GM19025 (cell line): Measurements from ENCODE around the gene POLA1.
A peak's percentile ranks its signal among the peaks of the same experiment; 100 is the strongest.

Experiments used
- ATAC-seq: cut with Tn5 transposase; IDR thresholded peaks from one replicate; pipeline ENCODE4 v1.9.1; 2021; ENCODE audit warnings: mild to moderate bottlenecking, low read depth, moderate library complexity; ENCODE audit not compliant: unreplicated experiment

The POLA1 gene

DNA sequence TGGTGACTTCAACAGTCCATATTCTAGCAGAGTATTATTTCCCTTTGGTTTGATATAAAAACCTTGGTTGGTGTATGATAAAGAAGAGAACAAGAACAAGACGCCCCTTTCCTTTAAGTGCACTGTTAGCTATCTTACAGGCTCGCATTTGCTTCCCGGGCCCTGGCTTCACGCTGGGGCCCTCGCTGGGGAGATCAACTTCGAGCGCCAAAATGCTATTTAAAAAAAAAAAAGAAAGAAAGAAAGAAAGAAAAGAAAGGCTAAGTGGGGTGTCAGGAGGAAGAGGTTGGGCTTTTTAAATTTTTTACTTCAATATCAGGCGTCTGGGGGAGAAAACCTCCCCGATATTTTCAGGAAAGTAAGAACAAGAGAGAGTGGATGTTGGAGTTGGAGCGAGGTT, 310.3 kb downstream of the POLA1 start:
- ATAC-seq: no peak

DNA sequence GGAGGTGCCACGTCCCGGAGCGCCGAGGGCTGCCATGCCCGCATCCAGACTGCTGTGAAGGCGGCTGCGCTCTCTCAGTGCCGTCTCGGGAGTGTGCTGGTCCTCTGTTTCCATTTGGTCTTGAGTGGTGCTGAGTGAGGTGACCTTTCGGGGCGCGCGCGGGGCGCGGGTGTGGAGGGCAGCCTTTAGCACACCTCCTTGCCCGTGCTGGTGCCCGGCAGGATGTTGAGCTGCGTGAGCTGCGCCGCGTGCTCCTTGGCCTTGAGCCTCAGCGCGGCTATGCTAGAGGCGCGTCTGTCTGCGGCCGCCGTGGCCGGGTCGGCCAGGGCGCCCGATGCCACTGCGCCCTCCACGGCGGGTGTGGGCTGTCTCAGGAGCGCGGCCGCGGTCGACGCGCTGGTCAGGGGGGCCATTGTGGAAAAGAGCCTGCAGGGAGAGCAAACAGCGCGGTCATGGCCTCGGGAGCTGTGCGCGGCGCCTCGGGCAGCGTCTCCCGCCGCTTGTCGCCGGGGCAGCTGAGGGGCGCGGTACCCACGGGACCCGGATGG, 310.8 kb downstream of the POLA1 start:
- ATAC-seq: no peak

DNA sequence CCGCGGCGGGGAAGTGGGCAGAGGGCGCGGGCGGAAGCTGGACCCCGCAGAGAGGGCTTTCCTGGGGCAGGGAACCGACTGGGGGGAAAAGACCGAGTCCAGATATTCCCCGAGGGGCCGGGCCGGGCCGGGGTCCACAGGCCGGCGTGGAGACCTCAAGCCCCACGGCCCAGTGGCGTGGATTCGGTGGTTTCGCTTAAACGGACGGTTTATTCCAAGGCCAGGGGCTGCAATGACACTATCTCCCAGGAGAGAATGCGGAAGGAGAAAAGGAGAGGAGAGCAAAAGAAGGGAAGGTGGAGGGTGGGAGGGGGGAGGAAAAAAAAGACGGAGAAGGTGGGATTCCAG, 311.3 kb downstream of the POLA1 start:
- ATAC-seq: no peak

DNA sequence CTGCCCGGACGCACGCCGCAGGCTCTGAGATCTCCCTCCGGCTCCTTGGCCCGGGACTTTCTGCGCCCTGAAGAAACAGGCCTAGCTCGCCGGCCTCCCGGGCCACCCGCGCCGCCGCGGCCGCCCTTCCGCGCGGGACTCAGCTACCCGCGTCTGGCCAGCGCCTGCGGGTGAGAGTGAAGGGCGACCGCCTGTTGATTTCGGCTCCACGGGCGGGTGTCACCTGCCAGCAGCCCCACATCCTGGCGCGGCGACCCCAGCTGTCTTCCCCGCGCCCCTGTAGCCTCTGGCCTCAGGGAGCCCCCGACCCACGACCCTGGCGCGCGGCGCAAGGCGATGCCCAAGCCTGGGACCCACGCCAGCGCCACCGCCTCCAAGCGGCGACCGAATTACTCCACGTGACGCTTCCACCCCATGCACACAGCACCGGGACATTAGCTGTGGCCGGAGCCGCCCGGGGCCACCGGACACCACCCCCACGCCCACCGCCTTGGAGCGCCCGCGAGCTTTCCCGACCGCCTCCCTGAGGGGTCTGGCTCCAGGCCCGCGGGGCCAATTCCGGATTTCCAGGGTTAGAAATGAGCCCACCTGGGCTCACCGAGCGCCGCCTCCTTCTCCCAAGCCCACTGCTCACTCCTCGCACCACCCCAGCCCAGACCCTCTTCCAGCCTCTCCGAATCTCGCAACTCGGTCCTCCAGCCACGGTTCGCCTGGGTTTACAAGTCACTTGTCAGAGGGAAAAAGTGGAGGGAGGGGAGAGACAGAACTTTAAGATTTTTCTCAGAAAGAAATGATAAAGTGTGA, 311.9 kb downstream of the POLA1 start:
- no peak for ATAC-seq

DNA sequence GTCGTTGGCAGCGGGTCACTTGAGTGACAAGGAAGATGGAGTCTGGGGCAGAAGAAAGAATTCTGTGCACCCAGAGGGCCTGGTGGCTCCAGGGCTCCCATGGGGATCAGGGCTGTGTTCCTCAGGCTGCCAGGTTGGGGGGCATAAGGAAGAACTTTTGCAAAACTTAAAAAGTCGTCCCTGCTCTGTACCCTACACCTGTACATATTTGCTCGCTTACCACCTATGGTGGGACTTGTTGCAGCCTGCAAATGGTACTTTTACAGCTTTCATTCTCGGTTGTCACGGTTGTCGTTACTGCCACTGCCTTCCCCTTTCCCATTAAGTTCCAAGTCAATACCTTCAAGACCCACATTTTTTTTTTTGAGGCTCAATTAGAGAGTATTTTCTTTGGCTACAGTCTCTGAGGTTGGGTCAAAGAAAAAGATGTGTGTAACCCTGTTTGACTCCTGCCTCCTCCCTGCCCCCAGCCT, 312.9 kb downstream of the POLA1 start:
- no peak for ATAC-seq

DNA sequence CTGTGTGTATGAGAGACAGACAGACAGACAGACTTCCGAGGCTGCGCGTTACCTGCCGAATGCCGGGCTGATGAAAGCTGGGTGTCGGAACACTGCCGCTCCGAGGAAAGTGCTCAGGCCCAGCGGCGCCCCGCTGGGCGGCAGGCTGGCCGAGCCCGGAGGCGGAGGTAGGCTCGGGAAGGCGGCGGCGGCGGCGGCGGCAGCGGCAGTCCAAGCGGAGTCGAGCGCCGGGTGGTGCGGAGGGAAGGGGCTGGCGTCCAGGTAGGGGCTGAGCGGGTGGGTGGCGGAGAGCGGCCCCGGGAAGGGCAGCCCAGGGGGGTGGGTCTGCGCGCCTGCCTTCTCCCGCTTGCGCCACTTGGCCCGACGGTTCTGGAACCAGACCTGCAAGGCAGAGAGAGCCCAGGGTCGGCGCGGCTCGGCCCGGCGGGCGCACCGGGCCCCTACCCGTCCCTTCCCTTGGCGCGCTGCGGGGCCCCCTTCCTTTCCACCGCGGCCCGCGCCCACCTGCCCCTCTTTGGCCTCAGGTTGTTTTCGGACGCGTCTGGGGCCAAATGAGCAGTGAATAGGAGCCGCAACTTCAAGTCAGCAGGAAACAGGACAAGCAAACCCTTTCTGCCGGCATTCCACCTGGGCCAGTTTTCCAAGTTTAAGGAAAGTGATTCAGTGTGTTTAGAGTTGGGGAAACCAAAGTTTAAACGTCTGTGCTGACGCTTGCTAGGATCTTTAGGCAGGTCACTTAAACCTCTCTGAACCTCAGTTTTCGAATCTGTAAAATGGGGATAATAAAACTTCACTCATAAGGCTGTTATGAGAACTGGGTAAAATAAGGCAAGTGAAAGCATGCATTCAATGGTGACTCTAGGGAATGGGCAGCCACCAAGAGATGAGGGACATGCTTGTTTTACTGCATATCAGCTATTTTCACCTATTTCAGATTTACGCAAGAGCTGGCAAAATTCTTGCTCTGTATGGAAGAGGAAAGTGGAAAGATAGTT, 313.6 kb downstream of the POLA1 start:
- no peak for ATAC-seq

DNA sequence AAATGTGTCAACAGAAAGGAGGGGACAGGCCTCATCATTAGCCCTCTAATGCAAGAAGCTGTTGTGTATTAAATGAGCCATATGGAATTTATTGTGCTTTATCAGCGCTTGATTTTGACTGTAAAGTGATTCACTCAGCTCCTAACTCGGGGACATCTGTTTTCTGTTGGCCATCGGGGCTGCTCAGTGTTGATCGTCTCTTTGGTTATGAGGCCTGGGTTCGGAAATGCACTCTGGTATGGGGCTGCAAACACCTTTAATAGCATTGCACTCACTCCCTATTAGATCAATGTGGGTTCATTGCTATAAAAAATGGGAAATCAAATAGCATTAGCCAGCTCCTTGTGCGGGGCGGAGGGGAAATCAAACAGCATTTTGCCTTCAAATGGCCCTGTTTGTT, 315.7 kb downstream of the POLA1 start:
- no peak for ATAC-seq

DNA sequence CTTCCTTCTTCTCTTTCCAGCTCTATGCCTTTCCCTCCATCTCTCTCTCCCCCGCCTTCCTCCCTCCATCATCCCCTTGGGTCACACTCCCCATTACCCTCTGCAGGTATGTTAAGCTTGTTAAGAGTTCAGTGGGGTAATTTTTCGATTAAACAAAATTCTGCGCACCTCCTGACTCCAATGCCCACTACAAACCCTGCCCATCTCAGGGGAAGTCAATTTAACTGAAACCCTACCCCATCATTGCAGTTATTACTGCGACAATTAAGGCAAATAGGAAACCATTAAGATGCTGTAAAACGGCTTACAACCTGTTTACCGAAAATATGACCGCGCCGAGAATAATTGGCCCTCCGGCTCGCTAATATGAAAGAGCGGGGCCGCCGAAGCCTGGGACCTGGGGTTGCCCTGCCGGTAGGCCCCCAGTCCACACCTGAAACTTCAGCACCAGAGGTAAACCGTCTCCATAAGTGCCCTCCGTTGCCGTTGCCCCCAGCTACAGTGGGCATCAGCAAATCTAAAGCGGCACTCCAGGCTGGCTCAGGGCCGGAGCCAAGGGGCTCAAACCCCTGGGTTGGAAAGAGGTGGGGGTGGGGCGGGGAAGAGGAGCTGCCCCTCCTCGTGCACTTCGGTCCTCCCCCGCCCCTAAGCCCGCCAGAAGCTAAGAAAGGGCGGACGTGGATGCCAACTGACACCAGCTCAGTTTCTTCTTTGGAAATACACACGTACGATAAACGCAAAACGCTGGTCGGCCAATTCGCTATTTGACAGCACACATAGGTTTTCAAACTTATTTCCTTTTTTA, 317.3 kb downstream of the POLA1 start:
- no peak for ATAC-seq

DNA sequence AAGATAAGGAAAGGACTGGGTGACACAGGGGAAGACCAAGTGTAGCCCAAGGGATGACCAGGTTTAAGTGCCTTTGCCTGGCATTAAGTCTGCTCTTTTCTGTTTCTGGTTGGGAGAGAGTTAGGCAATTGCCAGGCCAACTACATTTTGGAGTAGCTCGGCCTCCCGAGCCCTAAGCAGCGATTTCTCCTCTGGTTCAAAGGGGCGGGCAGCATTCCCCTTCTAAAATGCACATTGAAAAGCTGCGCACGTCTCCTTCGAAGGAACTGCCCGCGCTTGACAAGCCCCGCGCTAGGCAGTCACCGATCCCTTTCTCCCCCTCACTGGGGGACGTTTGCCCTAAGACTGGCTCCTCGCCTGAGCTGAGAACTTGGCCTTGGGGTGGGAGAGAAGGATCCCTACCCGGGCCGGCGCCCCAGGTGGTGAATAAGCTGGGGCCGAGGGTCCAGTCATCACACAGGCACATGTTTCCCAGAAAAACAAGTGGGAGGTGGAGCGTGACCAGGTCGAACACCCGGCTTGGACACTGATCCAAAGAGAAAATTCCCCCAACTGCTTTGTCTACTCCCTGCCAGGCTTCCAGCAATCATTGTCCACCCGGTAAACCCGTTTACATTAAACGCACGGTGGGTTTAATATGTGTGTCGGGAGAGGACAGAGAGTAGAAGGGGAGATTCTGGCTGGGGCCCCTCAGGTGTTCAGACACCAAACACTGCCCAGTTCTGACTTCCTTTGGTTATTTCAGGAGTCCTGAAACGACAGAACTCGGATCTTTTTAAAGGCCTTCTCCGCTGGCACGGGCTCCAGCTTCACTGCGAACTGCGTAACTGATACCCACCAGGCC, 318.1 kb downstream of the POLA1 start:
- no peak for ATAC-seq

DNA sequence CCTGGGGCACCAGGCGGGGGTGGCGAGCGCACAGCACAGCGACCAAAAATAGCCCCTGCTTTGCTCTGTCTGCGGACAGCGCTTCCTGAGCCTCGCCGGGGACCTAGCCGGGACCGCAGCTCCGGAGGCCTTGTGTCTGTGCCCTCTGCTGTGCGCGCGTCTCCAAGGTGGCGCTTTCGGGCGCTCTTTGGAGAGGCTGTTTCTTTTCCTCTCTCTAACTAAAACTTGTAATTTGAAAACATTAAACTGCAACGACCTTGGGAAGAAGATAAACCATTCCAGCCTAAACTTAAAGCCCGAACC, 318.7 kb downstream of the POLA1 start:
- ATAC-seq: no peak

DNA sequence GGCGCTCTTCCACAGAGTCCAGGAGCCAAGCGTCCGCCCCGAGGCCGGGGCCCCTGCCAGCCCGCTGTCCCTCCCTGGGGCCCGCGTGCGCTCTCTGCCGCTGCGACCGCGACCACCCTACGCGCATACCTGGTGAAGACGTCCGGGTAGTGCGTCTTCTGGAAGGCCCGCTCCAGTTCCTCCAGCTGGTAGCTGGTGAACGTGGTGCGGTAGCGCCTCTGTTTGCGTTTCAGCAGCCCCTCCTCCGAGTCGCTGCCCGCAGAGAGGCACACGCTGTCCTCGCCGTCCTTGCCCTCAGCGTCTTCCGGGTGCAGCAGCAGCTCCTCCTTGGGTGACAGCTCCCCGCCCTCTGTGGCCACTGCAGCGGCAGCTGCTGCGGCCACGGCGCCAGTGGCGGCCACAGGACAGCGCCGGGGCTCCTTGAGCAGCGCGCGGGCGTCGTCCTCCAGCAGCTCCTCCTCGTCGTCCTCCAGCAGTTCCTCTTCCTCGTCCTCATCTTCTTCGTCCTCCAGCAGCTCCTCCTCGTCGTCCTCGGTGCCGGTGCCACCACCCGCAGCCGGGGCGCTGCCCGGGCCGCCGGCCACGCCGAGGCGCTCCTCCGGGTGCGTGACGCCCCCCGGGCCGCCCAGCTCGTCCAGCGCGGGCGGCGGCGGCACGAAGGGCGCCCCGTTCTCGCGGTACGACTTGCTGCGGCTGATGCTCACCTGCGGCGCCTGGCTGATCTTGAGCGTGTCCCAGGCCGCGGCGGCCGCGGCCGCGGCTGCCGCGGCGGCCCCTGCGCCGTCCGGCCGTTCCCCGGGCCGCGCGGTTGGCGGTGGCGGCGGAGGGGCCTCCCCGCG, 319.3 kb downstream of the POLA1 start:
- no peak for ATAC-seq

DNA sequence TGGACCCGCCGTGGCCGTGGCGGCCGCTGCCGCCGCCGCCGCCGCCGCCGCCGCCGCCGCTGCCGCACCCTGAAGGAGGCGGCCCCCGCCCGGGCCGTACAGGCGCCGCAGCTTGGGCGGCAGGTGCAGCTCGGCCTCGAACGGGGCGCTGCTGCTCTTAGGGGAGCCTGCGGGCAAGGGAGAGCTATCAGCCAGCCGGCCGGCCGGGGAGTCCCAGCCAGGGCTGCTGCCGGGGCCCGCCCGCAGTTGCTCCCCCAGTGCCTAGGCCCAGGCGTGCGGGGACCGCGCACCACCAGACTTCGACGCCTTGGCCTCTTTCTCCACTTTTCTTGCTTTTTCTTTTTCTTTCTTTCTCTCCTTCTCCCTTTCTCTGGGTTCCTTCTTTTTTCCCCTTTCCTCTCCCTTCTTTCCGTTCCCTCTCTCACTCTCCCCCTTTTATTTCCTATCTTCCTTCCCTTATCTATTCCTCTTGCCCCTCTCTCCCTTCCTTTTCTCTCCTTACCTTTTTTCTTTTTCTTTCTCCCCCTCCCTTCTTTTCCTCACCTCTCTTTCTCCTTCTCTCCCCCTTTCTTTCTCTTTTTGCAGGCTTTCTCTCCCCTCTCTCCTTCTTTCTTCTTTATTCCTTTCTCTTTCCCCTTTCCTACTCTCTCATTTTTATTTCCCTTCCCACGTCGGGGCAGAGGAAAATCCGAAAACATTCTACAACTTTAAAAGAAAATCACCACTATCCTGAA, 320.1 kb downstream of the POLA1 start:
- no peak for ATAC-seq

DNA sequence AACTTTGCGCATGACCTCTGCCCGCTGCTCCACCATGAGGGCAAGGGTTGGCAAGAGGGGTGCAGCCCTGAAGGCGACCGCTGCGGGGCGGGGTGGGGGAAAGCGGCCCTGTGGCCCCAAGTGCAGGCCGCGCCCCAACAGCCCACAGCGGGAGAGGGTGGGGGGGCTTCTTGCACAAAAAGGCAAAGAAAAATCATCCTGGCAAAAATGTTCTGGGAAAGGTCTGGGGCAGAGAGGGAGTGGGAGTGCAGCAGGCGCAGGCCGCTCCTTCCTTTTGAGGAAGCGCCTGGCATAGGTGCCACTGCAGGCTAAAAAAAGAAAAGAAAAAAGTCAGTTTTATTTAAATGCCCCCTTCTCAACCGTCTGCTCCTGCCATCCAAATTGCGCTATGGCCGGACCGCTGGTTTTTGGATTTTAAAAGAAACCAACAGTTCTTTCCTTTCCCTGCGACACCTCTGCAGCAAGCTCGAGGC, 320.7 kb downstream of the POLA1 start:
- ATAC-seq: no peak

DNA sequence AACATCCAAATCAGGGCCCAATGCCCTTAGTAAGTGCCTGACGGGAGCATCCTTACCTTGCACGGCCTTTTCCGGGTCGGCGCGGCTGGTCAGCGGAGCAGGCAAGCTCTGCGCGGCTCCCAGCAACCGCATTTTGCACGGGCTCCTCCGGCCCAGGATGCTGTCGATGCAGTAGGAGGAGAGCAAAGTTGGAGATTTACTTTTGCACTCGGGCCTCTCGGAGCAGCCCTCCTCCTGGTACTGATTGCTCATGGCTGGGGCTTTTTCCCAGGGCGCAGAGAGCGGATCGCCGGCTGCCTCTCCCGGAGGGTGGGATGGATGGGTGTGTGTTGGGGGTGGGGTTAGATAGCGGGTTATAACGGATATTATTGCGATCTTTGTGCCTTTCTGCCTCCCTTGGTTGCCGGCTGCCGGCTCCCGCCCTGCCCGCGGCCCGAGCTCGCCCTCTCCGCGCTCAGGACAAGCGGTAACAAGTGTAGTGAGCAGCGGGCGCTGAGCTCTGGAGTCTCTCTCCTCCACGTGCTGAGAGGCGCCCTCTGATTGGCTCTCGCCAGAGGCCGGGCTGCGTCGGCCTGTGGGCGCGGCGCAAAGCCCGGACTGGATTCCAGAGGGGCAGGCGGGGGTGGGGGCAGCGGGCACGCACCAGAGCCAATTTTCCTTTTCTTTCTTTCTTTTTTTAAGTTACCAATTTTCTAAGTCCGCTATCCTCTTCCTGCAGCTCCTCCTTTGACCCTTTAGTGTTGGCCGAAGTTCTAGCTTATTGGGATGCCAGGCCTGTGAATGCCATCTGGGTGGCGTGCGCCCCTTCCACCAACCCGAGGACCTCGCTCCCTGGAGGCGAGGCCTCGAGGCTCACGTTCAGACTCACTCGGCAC, 322.0 kb downstream of the POLA1 start, which contains the start of gene ARX:
Gene ARX, minus strand, starts transcription at position 480 of the 875 bp plus-strand sequence. Its CDS starts 228 bp downstream, at position 252.
- peak; percentile 67 for ATAC-seq

DNA sequence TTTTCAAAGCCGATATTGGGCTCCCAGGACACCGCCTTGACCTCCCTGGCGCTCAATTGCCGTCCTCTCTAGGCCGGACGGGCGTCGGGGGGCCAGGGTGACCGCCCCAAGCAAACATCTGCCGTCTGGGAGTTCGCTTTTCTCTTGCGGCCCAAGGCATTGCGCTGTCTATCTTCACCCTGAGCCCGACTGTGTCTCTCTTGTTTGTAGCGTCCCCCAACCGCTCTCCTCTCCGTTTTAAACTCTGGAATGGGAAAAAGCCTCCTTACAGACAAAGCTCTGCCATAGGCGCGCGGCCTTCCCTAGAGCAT, 322.6 kb downstream of the POLA1 start:
- ATAC-seq: no peak

DNA sequence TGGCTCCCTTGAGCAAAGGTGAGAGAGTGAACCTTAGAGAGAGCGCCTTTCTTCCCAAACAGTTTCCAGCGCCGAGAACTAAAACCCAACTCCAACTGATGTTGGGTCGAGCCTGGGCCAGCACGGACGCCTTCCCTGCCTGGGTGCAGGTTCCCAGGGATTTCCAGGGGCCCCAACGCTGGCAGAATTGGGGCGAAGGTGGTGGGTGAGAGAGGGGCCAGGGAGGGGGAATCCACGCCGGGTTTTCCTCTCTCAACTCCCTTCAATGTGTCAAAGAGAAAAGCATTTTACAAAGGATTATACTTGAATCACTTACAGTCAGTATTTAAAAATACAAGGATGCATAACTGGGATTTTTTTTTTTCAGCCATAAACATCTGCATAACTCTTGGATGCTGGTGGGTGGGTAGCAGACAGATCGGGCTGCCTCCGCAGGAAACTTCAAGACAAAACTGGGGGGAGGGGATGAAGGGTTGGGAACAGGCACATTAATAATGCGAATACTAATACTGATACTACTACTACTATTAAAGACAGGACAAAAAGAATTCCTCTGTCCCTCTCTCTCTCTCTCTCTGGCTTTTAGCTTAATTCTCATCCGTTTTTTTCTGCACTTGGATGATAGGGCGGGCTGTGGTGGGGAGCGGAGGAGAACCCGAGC, 323.4 kb downstream of the POLA1 start:
- ATAC-seq: no peak
